NCI-H187 (cell line): ENCODE data around the gene CDK5RAP1.

Experiments
- DNase-seq, 2 experiments: peaks; one replicate each; lab custom pipeline; 2025; lab: John Stamatoyannopoulos, UW

The CDK5RAP1 gene

GRCh38 chr20:33386673-33387072, 14.6 kb downstream of the CDK5RAP1 start:
- DNase-seq = no peak

- DNase-seq = no peak
Measured at GRCh38 chr20:33377366-33377765, 24.0 kb downstream of the CDK5RAP1 start.

- no peak for DNase-seq
Measured at GRCh38 chr20:33373735-33374605, 27.3 kb downstream of the CDK5RAP1 start.

- no peak for DNase-seq
Measured at GRCh38 chr20:33372993-33373441, 28.3 kb downstream of the CDK5RAP1 start.

GRCh38 chr20:33370291-33370690, 31.0 kb downstream of the CDK5RAP1 start:
- peak in 1 of 2 experiments; percentile 49 for DNase-seq

GRCh38 chr20:33362898-33363297, 38.4 kb downstream of the CDK5RAP1 start:
- DNase-seq = no peak

- no peak for DNase-seq
Measured at GRCh38 chr20:33359399-33360261, 41.7 kb downstream of the CDK5RAP1 start.

GRCh38 chr20:33353013-33353402, 48.3 kb downstream of the CDK5RAP1 start:
- no peak for DNase-seq

GRCh38 chr20:33352258-33353012, 48.9 kb downstream of the CDK5RAP1 start:
- no peak for DNase-seq

GRCh38 chr20:33351696-33352095, 49.6 kb downstream of the CDK5RAP1 start:
- no peak for DNase-seq

- DNase-seq = no peak
Measured at GRCh38 chr20:33349493-33349892, 51.8 kb downstream of the CDK5RAP1 start.

GRCh38 chr20:33348136-33348937, 53.0 kb downstream of the CDK5RAP1 start:
- DNase-seq = no peak

- no peak for DNase-seq
Measured at GRCh38 chr20:33345342-33345741, 56.0 kb downstream of the CDK5RAP1 start.

- DNase-seq = no peak
Measured at GRCh38 chr20:33343521-33343920, 57.8 kb downstream of the CDK5RAP1 start.

GRCh38 chr20:33339515-33340058, 61.7 kb downstream of the CDK5RAP1 start:
- no peak for DNase-seq

- no peak for DNase-seq
Measured at GRCh38 chr20:33338467-33339258, 62.7 kb downstream of the CDK5RAP1 start.

GRCh38 chr20:33337531-33338165, 63.7 kb downstream of the CDK5RAP1 start:
- no peak for DNase-seq

GRCh38 chr20:33337119-33337518, 64.2 kb downstream of the CDK5RAP1 start:
- no peak for DNase-seq

GRCh38 chr20:33336375-33336774, 64.9 kb downstream of the CDK5RAP1 start:
- DNase-seq = no peak

- DNase-seq = no peak
Measured at GRCh38 chr20:33334111-33334510, 67.2 kb downstream of the CDK5RAP1 start.
